BJ (cell line): ENCODE measurements around the gene SIRT5. TPM values are rescaled to one million over a fixed set of nuclear protein-coding genes. Genes with fewer than 3 reads are reported as not detected.

Experiments used
- CTCF ChIA-PET: fragments of 350-600 bp; formaldehyde crosslinking; extraction: SDS; loops from one replicate; lab custom pipeline; 2021; ENCODE audit warnings: antibody characterized with exemption, inconsistent platforms; lab: Yijun Ruan, JAX
- POLR2A ChIA-PET: fragments of 300-600 bp; sonication (Branson Sonifier 250); formaldehyde crosslinking; extraction: SDS; loops from one replicate; lab custom pipeline; 2021; ENCODE audit warnings: antibody characterized with exemption; lab: Charles Lee
- DNase-seq: peaks from one replicate; pipeline ENCODE4 v3.0.0-alpha.2; 2011; ENCODE audit warnings: low read depth
- H3K27me3 ChIP-seq: 2 replicates; pipeline ENCODE4 v1.6.0; 2011; ENCODE audit warnings: low read length; ENCODE audit not compliant: control insufficient read depth, insufficient read depth
- H3K36me3 ChIP-seq: 2 replicates; pipeline ENCODE4 v1.5.1; 2011; ENCODE audit warnings: low read length; ENCODE audit not compliant: control insufficient read depth, insufficient read depth
- H3K4me3 ChIP-seq: 2 replicates; pipeline ENCODE4 v1.5.1; 2011; ENCODE audit warnings: low read depth, mild to moderate bottlenecking, control low read depth, low read length
- CTCF ChIP-seq: IDR thresholded peaks from 2 replicates; pipeline ENCODE4 v1.5.1; 2011; ENCODE audit warnings: low read depth, mild to moderate bottlenecking, control low read depth, inconsistent platforms, low read length, moderate library complexity; ENCODE audit not compliant: insufficient read depth
- polyA plus RNA-seq: library from polyadenylated mRNA; depleted of rRNA; stranded (reverse); fragments of >200 nt; gene quantifications from 2 replicates; pipeline ENCODE4 v1.2.3, GENCODE V29; 2011

Gene SIRT5
- polyA plus RNA-seq, 1 experiment = 4.6 TPM

GRCh38 chr6:13527671-13528056 is 46.7 kb upstream of the SIRT5 start:
- no peaks in the 10 kb centered on the region for H3K36me3 ChIP-seq
- no peaks in the 10 kb centered on the region for H3K27me3 ChIP-seq
- DNase-seq = no peak
- POLR2A ChIA-PET = no interaction called here
- CTCF ChIA-PET = interaction anchor here (1.9 kb wide), 1 partner anchor 10 kb away, joined by 9 read pairs; no protein-coding TSS in a partner anchor
- no peak for TF ChIP-seq CTCF
- H3K4me3 ChIP-seq = no peak overlapping the region

GRCh38 chr6:13528232-13528631 is 46.2 kb upstream of the SIRT5 start:
- no peaks in the 10 kb centered on the region for H3K27me3 ChIP-seq
- no peak for TF ChIP-seq CTCF
- DNase-seq = no peak
- H3K4me3 ChIP-seq = no peak overlapping the region
- POLR2A ChIA-PET = no interaction called here
- H3K36me3 ChIP-seq = no peaks in the 10 kb centered on the region
- CTCF ChIA-PET = interaction anchor here (0.6 to 1.2 kb wide), 3 partner anchors 10 to 377 kb away, joined by 3 read pairs; no protein-coding TSS in a partner anchor

- CTCF ChIA-PET = interaction anchor here (0.6 to 1.2 kb wide), 3 partner anchors 9 to 378 kb away, joined by 3 read pairs; no protein-coding TSS in a partner anchor
- Histone ChIP-seq H3K36me3 (no peaks in the 10 kb centered on the region), H3K27me3 (no peaks in the 10 kb centered on the region), H3K4me3 (no peak overlapping the region)
- no peak for DNase-seq
- POLR2A ChIA-PET = no interaction called here
- no peak for TF ChIP-seq CTCF
Observed at GRCh38 chr6:13528777-13529343, 45.5 kb upstream of the SIRT5 start.

GRCh38 chr6:13531956-13532355 is 42.4 kb upstream of the SIRT5 start:
- CTCF ChIA-PET = interaction anchor here (0.8 to 1.7 kb wide), 2 partner anchors 43 to 201 kb away, joined by 3 to 7 read pairs; partner anchors contain the start of gene SIRT5
- no peak for TF ChIP-seq CTCF
- POLR2A ChIA-PET = no interaction called here

GRCh38 chr6:13534536-13534935 is 39.9 kb upstream of the SIRT5 start:
- no peaks in the 10 kb centered on the region for H3K36me3 ChIP-seq
- no peak for TF ChIP-seq CTCF
- no peak for DNase-seq
- H3K27me3 ChIP-seq = 0 out of 2 replicates have a peak, but pooled peaks cover 2% of the 10 kb centered on the region
- ChIA-PET POLR2A (no interaction called here), CTCF (interaction anchor here (1.0 to 2.1 kb wide), 2 partner anchors 9 to 197 kb away, joined by 3 to 5 read pairs; no protein-coding TSS in a partner anchor)
- no peak overlapping the region for H3K4me3 ChIP-seq

More at GRCh38 chr6:13531956-13532355, 42.4 kb upstream of the SIRT5 start:
- Histone ChIP-seq H3K4me3 (no peak overlapping the region), H3K27me3 (0 out of 2 replicates have a peak, but pooled peaks cover 2% of the 10 kb centered on the region), H3K36me3 (no peaks in the 10 kb centered on the region)
- no peak for DNase-seq
